IPS-20b (cell line): ENCODE data around the gene HPSE2.

Source experiments
- H3K27ac ChIP-seq: one replicate; pipeline ENCODE4 v1.5.1; 2013; ENCODE audit warnings: low read length
- H3K27me3 ChIP-seq: 2 replicates; pipeline ENCODE4 v1.6.1; 2013; ENCODE audit warnings: mild to moderate bottlenecking, low read length, inconsistent platforms; ENCODE audit not compliant: insufficient read depth
- H3K36me3 ChIP-seq: 2 replicates; pipeline ENCODE4 v1.6.1; 2013; ENCODE audit warnings: low read depth, mild to moderate bottlenecking, inconsistent platforms, low read length, moderate library complexity; ENCODE audit not compliant: insufficient read depth
- H3K4me1 ChIP-seq: 2 replicates; pipeline ENCODE4 v1.6.1; 2013; ENCODE audit warnings: mild to moderate bottlenecking, control low read depth, inconsistent platforms, low read length, moderate library complexity; ENCODE audit not compliant: insufficient read depth
- H3K4me3 ChIP-seq: 2 replicates; pipeline ENCODE4 v1.5.1; 2013; ENCODE audit warnings: mild to moderate bottlenecking, low read length, inconsistent platforms
- H3K9ac ChIP-seq: 2 replicates; pipeline ENCODE4 v1.6.1; 2013; ENCODE audit warnings: low read depth, mild to moderate bottlenecking, inconsistent platforms, low read length, moderate library complexity
- H3K9me3 ChIP-seq: 2 replicates; pipeline ENCODE4 v1.6.1; 2013; ENCODE audit warnings: mild to moderate bottlenecking, low read depth, low read length, inconsistent platforms; ENCODE audit not compliant: insufficient read depth

HPSE2 gene

GRCh38 chr10:98608411-98608810, 627.2 kb downstream of the HPSE2 start:
- H3K9ac ChIP-seq, result no peak overlapping the region
- H3K36me3 ChIP-seq, result no peaks in the 10 kb centered on the region
- H3K4me1 ChIP-seq, result peaks cover 4% of the 10 kb centered on the region; the same call in 1 of the 2 replicates
- H3K4me3 ChIP-seq, result no peak overlapping the region
- no peaks in the 10 kb centered on the region for H3K27me3 ChIP-seq
- no peaks in the 10 kb centered on the region for H3K9me3 ChIP-seq
- no peak overlapping the region for H3K27ac ChIP-seq

DNA sequence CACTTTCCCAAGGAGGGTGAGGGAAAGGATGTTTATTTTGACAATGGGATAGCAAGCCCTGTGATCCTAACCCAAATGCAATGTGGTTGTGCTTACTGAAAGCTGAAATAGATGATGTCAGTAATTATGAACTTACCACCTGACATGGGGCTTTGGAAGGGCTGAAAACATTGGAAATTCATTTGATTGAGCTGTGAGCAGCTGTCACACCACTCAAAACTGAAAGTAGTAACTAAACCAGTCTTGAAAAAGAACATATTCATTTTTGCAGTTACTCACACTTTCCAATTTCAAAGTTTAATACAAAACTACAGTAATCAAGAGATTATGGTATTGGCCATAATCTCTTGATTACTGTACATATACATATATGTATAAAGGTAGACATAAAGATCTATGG, 633.4 kb downstream of the HPSE2 start:
- no peaks in the 10 kb centered on the region for H3K4me1 ChIP-seq
- no peak overlapping the region for H3K9ac ChIP-seq
- H3K9me3 ChIP-seq, result no peaks in the 10 kb centered on the region
- no peak overlapping the region for H3K4me3 ChIP-seq
- no peak overlapping the region for H3K27ac ChIP-seq
- no peaks in the 10 kb centered on the region for H3K27me3 ChIP-seq
- H3K36me3 ChIP-seq, result no peaks in the 10 kb centered on the region

- H3K9ac ChIP-seq, result no peak overlapping the region
- no peaks in the 10 kb centered on the region; the same call in 1 of the 2 replicates for H3K9me3 ChIP-seq
- H3K27ac ChIP-seq, result no peak overlapping the region
- no peaks in the 10 kb centered on the region for H3K36me3 ChIP-seq
- no peak overlapping the region for H3K4me3 ChIP-seq
- no peaks in the 10 kb centered on the region for H3K27me3 ChIP-seq
- no peaks in the 10 kb centered on the region for H3K4me1 ChIP-seq
Measured at GRCh38 chr10:98599032-98599610, 636.5 kb downstream of the HPSE2 start.

DNA sequence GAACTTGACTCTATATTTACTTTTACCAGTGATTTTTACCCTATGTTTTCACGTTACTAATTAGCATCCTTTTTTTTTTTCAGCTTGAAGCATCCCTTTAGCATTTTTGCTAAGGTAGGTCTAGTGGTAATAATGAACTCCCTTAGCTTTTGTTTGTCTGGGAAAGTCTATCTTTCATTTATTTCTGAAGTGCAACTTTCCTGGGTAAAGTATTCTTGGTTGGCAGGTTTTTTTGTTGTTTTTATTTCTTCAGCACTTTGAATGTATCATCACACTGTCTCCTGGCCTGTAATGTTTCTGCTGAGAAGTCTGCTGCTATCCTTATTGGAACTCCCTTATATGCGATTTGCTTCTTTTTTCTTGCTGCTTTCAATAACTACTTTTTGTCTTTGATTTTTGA, 639.2 kb downstream of the HPSE2 start:
- Histone ChIP-seq H3K4me3 (no peak overlapping the region), H3K9ac (no peak overlapping the region), H3K4me1 (no peaks in the 10 kb centered on the region), H3K36me3 (no peaks in the 10 kb centered on the region), H3K27me3 (no peaks in the 10 kb centered on the region), H3K9me3 (no peaks in the 10 kb centered on the region; the same call in 1 of the 2 replicates), H3K27ac (no peak overlapping the region)

DNA sequence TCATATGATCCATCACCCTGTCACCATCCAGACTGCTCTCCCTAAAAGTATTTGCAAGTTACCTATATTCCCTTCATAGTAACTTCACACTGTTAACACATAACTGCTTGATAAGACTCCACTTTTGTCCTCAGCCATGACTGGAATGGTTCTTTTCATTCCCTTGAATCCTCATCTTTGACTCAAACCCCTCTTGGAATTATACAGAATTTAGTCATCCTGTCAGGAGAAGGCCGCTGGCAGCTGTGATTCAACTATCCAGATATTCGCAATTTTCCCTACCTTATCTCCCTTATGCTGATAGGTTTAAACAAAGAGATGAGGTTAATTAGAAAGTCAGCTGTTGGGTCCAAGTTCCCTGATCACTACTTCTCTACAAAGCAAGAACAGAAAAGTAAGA, 646.0 kb downstream of the HPSE2 start:
- no peaks in the 10 kb centered on the region for H3K9me3 ChIP-seq
- no peaks in the 10 kb centered on the region for H3K36me3 ChIP-seq
- no peaks in the 10 kb centered on the region for H3K4me1 ChIP-seq
- no peak overlapping the region for H3K4me3 ChIP-seq
- no peaks in the 10 kb centered on the region for H3K27me3 ChIP-seq
- H3K27ac ChIP-seq, result no peak overlapping the region
- no peak overlapping the region for H3K9ac ChIP-seq

- Histone ChIP-seq H3K27me3 (no peaks in the 10 kb centered on the region), H3K9ac (no peak overlapping the region)
Measured at GRCh38 chr10:98589007-98589406, 646.6 kb downstream of the HPSE2 start.

GRCh38 chr10:98587156-98587837, 648.4 kb downstream of the HPSE2 start:
- H3K9me3 ChIP-seq, result no peaks in the 10 kb centered on the region
- no peaks in the 10 kb centered on the region for H3K4me1 ChIP-seq
- H3K36me3 ChIP-seq, result no peaks in the 10 kb centered on the region
- H3K4me3 ChIP-seq, result no peak overlapping the region
- H3K27ac ChIP-seq, result no peak overlapping the region
- H3K9ac ChIP-seq, result no peak overlapping the region
- H3K27me3 ChIP-seq, result no peaks in the 10 kb centered on the region

More at GRCh38 chr10:98589007-98589406, 646.6 kb downstream of the HPSE2 start:
- Histone ChIP-seq H3K9me3 (no peaks in the 10 kb centered on the region), H3K4me3 (no peak overlapping the region), H3K27ac (no peak overlapping the region), H3K4me1 (no peaks in the 10 kb centered on the region), H3K36me3 (no peaks in the 10 kb centered on the region)

GRCh38 chr10:98586096-98586495, 649.6 kb downstream of the HPSE2 start:
- H3K27me3 ChIP-seq, result no peaks in the 10 kb centered on the region
- no peaks in the 10 kb centered on the region for H3K36me3 ChIP-seq
- H3K9me3 ChIP-seq, result no peaks in the 10 kb centered on the region
- no peak overlapping the region for H3K9ac ChIP-seq
- no peaks in the 10 kb centered on the region for H3K4me1 ChIP-seq
- no peak overlapping the region for H3K4me3 ChIP-seq
- no peak overlapping the region for H3K27ac ChIP-seq

- no peaks in the 10 kb centered on the region for H3K36me3 ChIP-seq
- no peaks in the 10 kb centered on the region for H3K9me3 ChIP-seq
- no peak overlapping the region for H3K4me3 ChIP-seq
- H3K9ac ChIP-seq, result no peak overlapping the region
- no peak overlapping the region for H3K27ac ChIP-seq
- peaks cover 2% of the 10 kb centered on the region; the same call in 1 of the 2 replicates for H3K4me1 ChIP-seq
- H3K27me3 ChIP-seq, result no peaks in the 10 kb centered on the region
Measured at GRCh38 chr10:98582363-98582762, 653.3 kb downstream of the HPSE2 start.

- H3K9me3 ChIP-seq, result no peaks in the 10 kb centered on the region
- no peak overlapping the region for H3K27ac ChIP-seq
- no peak overlapping the region for H3K9ac ChIP-seq
- H3K4me1 ChIP-seq, result peaks cover 3% of the 10 kb centered on the region; the same call in 1 of the 2 replicates
- H3K36me3 ChIP-seq, result no peaks in the 10 kb centered on the region
- H3K4me3 ChIP-seq, result no peak overlapping the region
- H3K27me3 ChIP-seq, result no peaks in the 10 kb centered on the region
Measured at GRCh38 chr10:98577578-98577977, 658.1 kb downstream of the HPSE2 start.

DNA sequence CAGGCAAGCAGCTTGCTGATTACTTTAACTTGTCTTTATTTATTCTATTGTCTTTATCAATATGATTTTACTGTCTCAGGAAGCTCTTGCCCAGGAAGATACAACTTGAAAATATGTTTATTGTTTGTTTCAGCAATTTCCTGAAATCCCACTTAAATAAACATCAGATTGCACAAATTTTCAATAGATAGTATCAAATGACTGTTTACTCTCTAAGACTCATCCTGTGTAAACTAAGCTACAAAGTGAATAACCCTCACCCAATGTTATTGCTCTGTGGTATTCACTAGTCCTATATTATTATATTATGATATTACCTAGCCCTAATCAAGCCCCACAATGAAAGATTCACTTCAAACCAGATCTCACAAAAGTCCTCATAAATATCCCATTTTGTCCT, 658.5 kb downstream of the HPSE2 start:
- H3K4me3 ChIP-seq, result no peak overlapping the region
- no peaks in the 10 kb centered on the region for H3K36me3 ChIP-seq
- no peaks in the 10 kb centered on the region for H3K9me3 ChIP-seq
- no peaks in the 10 kb centered on the region for H3K27me3 ChIP-seq
- no peak overlapping the region for H3K9ac ChIP-seq
- H3K4me1 ChIP-seq, result peaks cover 3% of the 10 kb centered on the region; the same call in 1 of the 2 replicates
- no peak overlapping the region for H3K27ac ChIP-seq

DNA sequence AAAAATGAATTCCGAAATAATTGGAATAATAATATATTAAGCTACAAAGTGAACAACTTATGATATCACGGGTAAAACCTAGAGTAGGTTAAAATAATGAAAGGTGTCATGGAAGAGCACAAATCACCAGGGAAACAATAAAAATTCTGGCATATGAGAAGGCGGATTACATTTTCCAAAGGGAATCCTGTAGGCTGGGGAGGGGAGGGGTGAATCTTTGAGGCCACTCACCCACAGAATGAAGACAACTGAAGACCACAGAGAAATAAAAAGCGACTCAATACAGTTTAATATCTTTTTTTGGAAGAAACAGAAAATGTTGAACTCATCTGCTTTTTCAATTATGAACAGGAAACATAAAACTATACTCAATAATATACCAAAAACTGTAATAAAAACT, 659.6 kb downstream of the HPSE2 start:
- H3K27me3 ChIP-seq, result no peaks in the 10 kb centered on the region
- no peaks in the 10 kb centered on the region for H3K9me3 ChIP-seq
- H3K9ac ChIP-seq, result no peak overlapping the region
- H3K36me3 ChIP-seq, result no peaks in the 10 kb centered on the region
- peaks cover 3% of the 10 kb centered on the region; the same call in 1 of the 2 replicates for H3K4me1 ChIP-seq
- H3K27ac ChIP-seq, result no peak overlapping the region
- H3K4me3 ChIP-seq, result no peak overlapping the region
